ENCODE data around the gene PAFAH2. TPM values are rescaled to one million over a fixed set of nuclear protein-coding genes. Genes with fewer than 3 reads are reported as not detected.

Gene PAFAH2
- total RNA-seq, 3 donors from 2014 or later (not counting 1 experiment from before 2014, with no cell fraction given) = 39.0 to 95.1 (median 68.6) TPM

- H3K36me3 Mint-ChIP-seq = no peaks in the 10 kb centered on the region
- no peak for ATAC-seq
- 75% methylated on average over 10 of the region's 12 CpGs for WGBS (ENCODE audit: insufficient coverage)
- intact Hi-C loops (cut with micrococcal nuclease) = no loop called here
- no peaks in the 10 kb centered on the region for H3K9me3 Mint-ChIP-seq
- H3K27ac Mint-ChIP-seq = no peak overlapping the region
- H3K4me3 Mint-ChIP-seq = no peak overlapping the region
- peaks cover 0 to 14% of the 10 kb centered on the region in 2 donors for H3K27me3 Mint-ChIP-seq (ENCODE audit: low read depth in 2 of 2)
- H3K4me1 Mint-ChIP-seq = peaks cover 9 to 20% of the 10 kb centered on the region in 2 donors
- H3K9me3 ChIP-seq (ENCODE audit: control insufficient read depth, insufficient read depth, low read length) = no peaks in the 10 kb centered on the region
- peaks cover 19% of the 10 kb centered on the region for H3K4me1 ChIP-seq (ENCODE audit: control insufficient read depth, insufficient read depth, low read length)
- H3K36me3 ChIP-seq (ENCODE audit: control insufficient read depth, insufficient read depth, low read length) = no peaks in the 10 kb centered on the region
- no peak for DNase-seq
- H3K4me3 ChIP-seq (ENCODE audit: low read length) = no peak overlapping the region
- no peak for TF ChIP-seq CTCF (IDR thresholded peaks at IDR 0.05)
- no peak overlapping the region for H3K27ac ChIP-seq (ENCODE audit: low read length)
- peaks cover 8% of the 10 kb centered on the region for H3K27me3 ChIP-seq (ENCODE audit: control insufficient read depth, insufficient read depth, low read length)
Measured at GRCh38 chr1:26032656-26033357, 34.9 kb upstream of the PAFAH2 start.

GRCh38 chr1:26031611-26032220 lies 33.9 kb upstream of the PAFAH2 start:
- H3K36me3 ChIP-seq (ENCODE audit: control insufficient read depth, insufficient read depth, low read length) = no peaks in the 10 kb centered on the region
- no peak overlapping the region for H3K27ac ChIP-seq (ENCODE audit: low read length)
- no peak overlapping the region for H3K27ac Mint-ChIP-seq
- ATAC-seq (no peak), DNase-seq (no peak)
- intact Hi-C loops (cut with micrococcal nuclease) = no loop called here
- peaks cover 19% of the 10 kb centered on the region for H3K4me1 ChIP-seq (ENCODE audit: control insufficient read depth, insufficient read depth, low read length)
- no peak overlapping the region for H3K4me3 ChIP-seq (ENCODE audit: low read length)
- 87% methylated on average over 3 of the region's 3 CpGs for WGBS (ENCODE audit: insufficient coverage)
- H3K27me3 Mint-ChIP-seq (ENCODE audit: low read depth in 2 of 2) = peaks cover 0 to 14% of the 10 kb centered on the region in 2 donors
- no peaks in the 10 kb centered on the region for H3K36me3 Mint-ChIP-seq
- TF ChIP-seq CTCF (IDR thresholded peaks at IDR 0.05) = no peak
- no peaks in the 10 kb centered on the region for H3K9me3 ChIP-seq (ENCODE audit: control insufficient read depth, insufficient read depth, low read length)
- H3K27me3 ChIP-seq (ENCODE audit: control insufficient read depth, insufficient read depth, low read length) = peaks cover 8% of the 10 kb centered on the region
- peaks cover 9 to 20% of the 10 kb centered on the region in 2 donors for H3K4me1 Mint-ChIP-seq
- no peaks in the 10 kb centered on the region for H3K9me3 Mint-ChIP-seq
- no peak overlapping the region for H3K4me3 Mint-ChIP-seq

- Mint-ChIP-seq H3K27me3 (ENCODE audit: low read depth in 2 of 2) (peaks cover 0 to 14% of the 10 kb centered on the region in 2 donors), H3K4me1 (peaks cover 8 to 19% of the 10 kb centered on the region in 2 donors), H3K36me3 (no peaks in the 10 kb centered on the region), H3K4me3 (no peak overlapping the region), H3K27ac (no peak overlapping the region), H3K9me3 (no peaks in the 10 kb centered on the region)
- intact Hi-C loops (cut with micrococcal nuclease) = no loop called here
- Histone ChIP-seq H3K27me3 (ENCODE audit: control insufficient read depth, insufficient read depth, low read length) (peaks cover 8% of the 10 kb centered on the region), H3K27ac (ENCODE audit: low read length) (no peak overlapping the region), H3K9me3 (ENCODE audit: control insufficient read depth, insufficient read depth, low read length) (no peaks in the 10 kb centered on the region), H3K4me3 (ENCODE audit: low read length) (no peak overlapping the region), H3K36me3 (ENCODE audit: control insufficient read depth, insufficient read depth, low read length) (no peaks in the 10 kb centered on the region), H3K4me1 (ENCODE audit: control insufficient read depth, insufficient read depth, low read length) (peaks cover 16% of the 10 kb centered on the region)
- 86% methylated on average over 4 of the region's 4 CpGs for WGBS (ENCODE audit: insufficient coverage)
- ATAC-seq = no peak
- no peak for TF ChIP-seq CTCF (IDR thresholded peaks at IDR 0.05)
- DNase-seq = no peak
Measured at GRCh38 chr1:26031196-26031595, 33.3 kb upstream of the PAFAH2 start.

Measured in natural killer cell (primary cell).